H9 (cell line): ENCODE data around the gene DNASE1L1. TPM values are rescaled to one million over a fixed set of nuclear protein-coding genes. Genes with fewer than 3 reads are reported as not detected.
A peak's percentile ranks its signal among the peaks of the same experiment; 100 is the strongest.

Source experiments
- DNase-seq: peaks from one replicate; pipeline ENCODE4 v3.0.0-alpha.2; 2017
- H2AFZ ChIP-seq: one replicate; pipeline ENCODE4 v1.6.1; 2013; ENCODE audit warnings: mild to moderate bottlenecking, low read length, control low read depth, moderate library complexity
- H2AK5ac ChIP-seq: 2 replicates; pipeline ENCODE4 v1.6.1; 2013; ENCODE audit warnings: low read length, control low read depth, mixed read lengths; ENCODE audit not compliant: insufficient read length
- H2BK120ac ChIP-seq: one replicate; pipeline ENCODE4 v1.6.1; 2013; ENCODE audit warnings: low read depth, mild to moderate bottlenecking, low read length, control low read depth, inconsistent platforms; ENCODE audit not compliant: poor library complexity, severe bottlenecking
- H2BK12ac ChIP-seq: 2 replicates; pipeline ENCODE4 v1.6.1; 2013; ENCODE audit warnings: low read length, control low read depth, mixed read lengths, low read depth; ENCODE audit not compliant: insufficient read length
- H2BK15ac ChIP-seq: 2 replicates; pipeline ENCODE4 v1.6.1; 2013; ENCODE audit warnings: low read depth, low read length, control low read depth
- H2BK20ac ChIP-seq: one replicate; pipeline ENCODE4 v1.6.1; 2013; ENCODE audit warnings: low read depth, mild to moderate bottlenecking, low read length, control low read depth, inconsistent platforms; ENCODE audit not compliant: poor library complexity, severe bottlenecking
- H2BK5ac ChIP-seq: 2 replicates; pipeline ENCODE4 v1.6.1; 2013; ENCODE audit warnings: low read length, control low read depth, mixed read lengths; ENCODE audit not compliant: insufficient read length
- H3K14ac ChIP-seq: 2 replicates; pipeline ENCODE4 v1.6.1; 2013; ENCODE audit warnings: low read length, control low read depth; ENCODE audit not compliant: insufficient read depth
- H3K18ac ChIP-seq: 2 replicates; pipeline ENCODE4 v1.6.1; 2013; ENCODE audit warnings: low read depth, mild to moderate bottlenecking, mixed read lengths, low read length, control low read depth; ENCODE audit not compliant: insufficient read length
- H3K23ac ChIP-seq: 2 replicates; pipeline ENCODE4 v1.6.1; 2013; ENCODE audit warnings: low read length, control low read depth, mixed read lengths, low read depth; ENCODE audit not compliant: insufficient read length
- H3K23me2 ChIP-seq: 2 replicates; pipeline ENCODE4 v1.6.1; 2013; ENCODE audit warnings: low read depth, mild to moderate bottlenecking, mixed read lengths, low read length, control low read depth; ENCODE audit not compliant: insufficient read length, poor library complexity, severe bottlenecking
- H3K27ac ChIP-seq: 2 replicates; pipeline ENCODE4 v1.5.1; 2013; ENCODE audit warnings: low read length, control low read depth, mixed read lengths, low read depth; ENCODE audit not compliant: insufficient read length
- H3K27me3 ChIP-seq: 2 replicates; pipeline ENCODE4 v1.6.1; 2013; ENCODE audit warnings: low read length, control low read depth, inconsistent platforms; ENCODE audit not compliant: insufficient read depth
- H3K4ac ChIP-seq: 2 replicates; pipeline ENCODE4 v1.6.1; 2013; ENCODE audit warnings: low read depth, mild to moderate bottlenecking, control low read depth, inconsistent platforms, low read length, moderate library complexity
- H3K4me1 ChIP-seq: 2 replicates; pipeline ENCODE4 v1.6.1; 2013; ENCODE audit warnings: low read length, control low read depth, inconsistent platforms; ENCODE audit not compliant: insufficient read depth
- H3K4me2 ChIP-seq: 2 replicates; pipeline ENCODE4 v1.6.1; 2013; ENCODE audit warnings: low read length, control low read depth, mixed read lengths; ENCODE audit not compliant: insufficient read length, insufficient read depth
- H3K56ac ChIP-seq: 2 replicates; pipeline ENCODE4 v1.6.1; 2013; ENCODE audit warnings: low read depth, mild to moderate bottlenecking, mixed read lengths, low read length, control low read depth; ENCODE audit not compliant: insufficient read length
- H3K79me1 ChIP-seq: 2 replicates; pipeline ENCODE4 v1.6.1; 2013; ENCODE audit warnings: low read depth, mild to moderate bottlenecking, moderate library complexity, low read length, control low read depth, inconsistent platforms; ENCODE audit not compliant: insufficient read depth, poor library complexity, severe bottlenecking
- H3K79me2 ChIP-seq: 2 replicates; pipeline ENCODE4 v1.6.1; 2013; ENCODE audit warnings: low read length, control low read depth, inconsistent platforms; ENCODE audit not compliant: insufficient read depth
- H3K9ac ChIP-seq: 2 replicates; pipeline ENCODE4 v1.6.1; 2013; ENCODE audit warnings: low read length, control low read depth, mixed read lengths; ENCODE audit not compliant: insufficient read length; ENCODE audit errors: extremely low read depth
- H3K9me3 ChIP-seq: one replicate; pipeline ENCODE4 v1.6.1; 2013; ENCODE audit warnings: low read depth, low read length, inconsistent platforms; ENCODE audit not compliant: control insufficient read depth
- H3T11ph ChIP-seq: one replicate; pipeline ENCODE4 v1.6.1; 2013; ENCODE audit warnings: mild to moderate bottlenecking, low read length, control low read depth, inconsistent platforms
- H4K20me1 ChIP-seq: one replicate; pipeline ENCODE4 v1.6.1; 2013; ENCODE audit not compliant: control insufficient read depth, insufficient read length, insufficient read depth
- H4K5ac ChIP-seq: 2 replicates; pipeline ENCODE4 v1.6.1; 2013; ENCODE audit warnings: low read depth, mild to moderate bottlenecking, mixed read lengths, low read length, control low read depth; ENCODE audit not compliant: insufficient read length
- H4K8ac ChIP-seq: replicated peaks from 2 replicates; pipeline ENCODE4 v1.6.1; 2013; ENCODE audit warnings: low read length, control low read depth, mixed read lengths, low read depth; ENCODE audit not compliant: insufficient read length
- H4K91ac ChIP-seq: 2 replicates; pipeline ENCODE4 v1.6.1; 2013; ENCODE audit warnings: low read depth, mild to moderate bottlenecking, moderate library complexity, mixed read lengths, low read length, control low read depth; ENCODE audit not compliant: insufficient read length
- H3K27ac Mint-ChIP-seq, 3 experiments: 2 replicates in 2 of 3; 3 replicates in 1 of 3; pipeline ENCODE4 v1.8.0; 2020 to 2021; ENCODE audit warnings: mixed read lengths in 3 of 3, mild to moderate bottlenecking in 1 of 3, moderate library complexity in 1 of 3
- H3K27me3 Mint-ChIP-seq: 2 replicates; pipeline ENCODE4 v1.8.0; 2021; ENCODE audit warnings: low read depth, mild to moderate bottlenecking, moderate library complexity, mixed read lengths
- H3K36me3 Mint-ChIP-seq, 3 experiments: 2 replicates in 2 of 3; 3 replicates in 1 of 3; pipeline ENCODE4 v1.8.0; 2020 to 2021; ENCODE audit warnings: low read depth in 3 of 3, mixed read lengths in 3 of 3; ENCODE audit not compliant: insufficient read depth in 1 of 3
- H3K4me1 Mint-ChIP-seq, 2 experiments: 2 replicates each; pipeline ENCODE4 v1.8.0; 2020; ENCODE audit warnings: mixed read lengths in 2 of 2
- H3K4me3 Mint-ChIP-seq, 2 experiments: 2 replicates in 1 of 2; 3 replicates in 1 of 2; pipeline ENCODE4 v1.8.0; 2020 to 2021; ENCODE audit warnings: mild to moderate bottlenecking in 2 of 2, mixed read lengths in 2 of 2, moderate library complexity in 1 of 2
- H3K9me3 Mint-ChIP-seq, 2 experiments: 2 replicates in 1 of 2; 3 replicates in 1 of 2; pipeline ENCODE4 v1.8.0; 2020; ENCODE audit warnings: mild to moderate bottlenecking in 2 of 2, mixed read lengths in 2 of 2, moderate library complexity in 1 of 2
- WGBS: extraction: QIAGEN DNeasy Blood & Tissue Kit; methylation state at CpG from one replicate; pipeline ENCODE4 v1.1.7; 2013; ENCODE audit warnings: missing lambda C conversion rate, low lambda C conversion rate, mixed read lengths; ENCODE audit not compliant: insufficient read length; ENCODE audit errors: extremely low coverage; 5-methylcytosine and 5-hydroxymethylcytosine counted together
- total RNA-seq: library from RNA; stranded (reverse); gene quantifications from 2 replicates; pipeline ENCODE4 v1.2.1, GENCODE V29; 2021
- TF ChIP-seq, protein P1 (sequence below): fragments of 200-600 bp; sonication (generic); conservative IDR thresholded peaks from 3 replicates; pipeline ENCODE4 v1.8.0; 2021; ENCODE audit warnings: antibody characterized with exemption, mild to moderate bottlenecking

The DNASE1L1 gene
- total RNA-seq, 1 experiment from 2014 or later = 14.5 TPM

DNA sequence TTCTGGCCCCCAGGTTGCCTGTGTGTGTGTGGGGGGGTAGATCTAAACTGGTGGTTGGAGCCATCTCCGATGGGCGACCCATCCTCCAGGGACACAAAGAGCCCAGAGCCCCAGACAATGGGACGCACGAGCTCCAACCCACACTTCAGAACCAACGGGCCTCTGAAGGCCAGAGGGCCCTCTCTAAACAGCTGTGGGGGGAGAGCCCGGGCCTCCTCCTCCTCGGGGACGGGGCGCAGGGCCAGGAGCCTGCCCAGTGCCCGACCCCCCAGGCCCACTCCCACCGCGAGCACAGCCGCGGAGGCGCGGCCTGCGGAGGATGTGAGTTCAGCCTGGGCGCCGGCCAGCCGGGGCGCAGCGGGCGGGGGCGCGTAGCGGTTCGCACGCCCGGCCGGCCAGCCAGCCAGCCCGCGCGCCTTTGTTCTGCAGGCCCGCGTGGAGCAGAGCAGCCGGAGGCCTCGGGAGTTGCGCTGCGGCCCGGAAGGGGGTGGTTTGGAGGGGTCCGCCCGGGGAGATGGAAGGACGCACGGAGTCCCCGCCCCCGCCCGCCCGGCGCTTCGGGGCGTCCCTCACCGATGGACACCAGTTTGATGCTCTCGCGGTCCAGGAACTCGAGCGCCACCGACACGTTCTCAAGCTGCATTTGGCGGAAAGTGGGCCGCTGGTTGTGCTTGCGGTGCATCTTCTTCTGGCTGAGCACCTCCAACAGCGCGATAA is 38.6 kb downstream of the DNASE1L1 start:
- H2BK20ac ChIP-seq = no peak overlapping the region
- H2BK5ac ChIP-seq = no peak overlapping the region
- no peak overlapping the region for H2BK12ac ChIP-seq
- peak overlapping the region; percentile 84 to 93 for H3K4me3 Mint-ChIP-seq
- no peaks in the 10 kb centered on the region for H4K20me1 ChIP-seq
- no peak overlapping the region for H2AK5ac ChIP-seq
- peak overlapping the region; percentile 31 for H3K56ac ChIP-seq
- no CpG with 5 or more reads among the region's 63 CpGs for whole genome bisulfite sequencing
- H4K8ac ChIP-seq = no peak overlapping the region
- DNase-seq = no peak
- H3K4ac ChIP-seq = no peak overlapping the region
- TF ChIP-seq, protein P1, sequence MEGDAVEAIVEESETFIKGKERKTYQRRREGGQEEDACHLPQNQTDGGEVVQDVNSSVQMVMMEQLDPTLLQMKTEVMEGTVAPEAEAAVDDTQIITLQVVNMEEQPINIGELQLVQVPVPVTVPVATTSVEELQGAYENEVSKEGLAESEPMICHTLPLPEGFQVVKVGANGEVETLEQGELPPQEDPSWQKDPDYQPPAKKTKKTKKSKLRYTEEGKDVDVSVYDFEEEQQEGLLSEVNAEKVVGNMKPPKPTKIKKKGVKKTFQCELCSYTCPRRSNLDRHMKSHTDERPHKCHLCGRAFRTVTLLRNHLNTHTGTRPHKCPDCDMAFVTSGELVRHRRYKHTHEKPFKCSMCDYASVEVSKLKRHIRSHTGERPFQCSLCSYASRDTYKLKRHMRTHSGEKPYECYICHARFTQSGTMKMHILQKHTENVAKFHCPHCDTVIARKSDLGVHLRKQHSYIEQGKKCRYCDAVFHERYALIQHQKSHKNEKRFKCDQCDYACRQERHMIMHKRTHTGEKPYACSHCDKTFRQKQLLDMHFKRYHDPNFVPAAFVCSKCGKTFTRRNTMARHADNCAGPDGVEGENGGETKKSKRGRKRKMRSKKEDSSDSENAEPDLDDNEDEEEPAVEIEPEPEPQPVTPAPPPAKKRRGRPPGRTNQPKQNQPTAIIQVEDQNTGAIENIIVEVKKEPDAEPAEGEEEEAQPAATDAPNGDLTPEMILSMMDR = no peak
- H3K79me1 ChIP-seq = no peaks in the 10 kb centered on the region
- H3K23me2 ChIP-seq = peaks cover 5% of the 10 kb centered on the region
- no peak overlapping the region for H3T11ph ChIP-seq
- peaks cover 29 to 40% (median 33%) of the 10 kb centered on the region in 3 experiments for H3K36me3 Mint-ChIP-seq
- no peaks in the 10 kb centered on the region for H3K9me3 ChIP-seq
- H3K9me3 Mint-ChIP-seq = peaks cover 44 to 55% of the 10 kb centered on the region in 2 experiments
- no peak overlapping the region for H3K27ac ChIP-seq
- peaks cover 17% of the 10 kb centered on the region; the same call in 1 of the 2 replicates for H3K79me2 ChIP-seq
- H3K4me2 ChIP-seq = peak overlapping the region; percentile 59
- H2BK120ac ChIP-seq = no peak overlapping the region
- H3K27me3 Mint-ChIP-seq = peaks cover 5% of the 10 kb centered on the region
- no peaks in the 10 kb centered on the region for H3K27me3 ChIP-seq
- H3K9ac ChIP-seq = peak overlapping the region; percentile 95
- H4K91ac ChIP-seq = peak overlapping the region; percentile 2
- peak overlapping the region; percentile 90 for H3K14ac ChIP-seq
- no peak overlapping the region for H2BK15ac ChIP-seq
- peak overlapping the region; percentile 89 for H3K18ac ChIP-seq
- H4K5ac ChIP-seq = peak overlapping the region; percentile 3
- no peaks in the 10 kb centered on the region for H3K4me1 ChIP-seq
- H2AFZ ChIP-seq = no peak overlapping the region
- H3K23ac ChIP-seq = no peak overlapping the region
- H3K27ac Mint-ChIP-seq = peak overlapping the region; percentile 95 to 97 (median 96)
- peaks cover 2 to 18% of the 10 kb centered on the region in 2 experiments; a peak in 3 of 4 replicates for H3K4me1 Mint-ChIP-seq
